Endothelial cell of umbilical vein (primary cell): Measurements from ENCODE around the gene KLHL13. TPM values are rescaled to one million over a fixed set of nuclear protein-coding genes. Genes with fewer than 3 reads are reported as not detected.

ENCODE experiments used
- BruUV-seq: library from RNA; stranded (reverse); fragments of 400-500 nt; replicated peaks from 2 replicates; lab custom pipeline; 2021; lab: Mats Ljungman, UMichigan
- CTCF ChIA-PET: fragments of 300-600, 350-600 bp; sonication (Branson Sonifier 250); formaldehyde crosslinking; loops from one replicate; lab custom pipeline; 2021; ENCODE audit warnings: antibody characterized with exemption, inconsistent platforms; lab: Charles Lee
- POLR2A ChIA-PET: fragments of 300-600, 350-600 bp; sonication (Branson Sonifier 250); formaldehyde crosslinking; loops from one replicate; lab custom pipeline; 2021; ENCODE audit warnings: antibody characterized with exemption, inconsistent platforms; lab: Charles Lee
- DNase-seq: peaks from one replicate; pipeline ENCODE4 v3.0.0-alpha.2; 2011; ENCODE audit warnings: low read depth, low spot score
- FAIRE-seq: peaks from 2 replicates; lab custom pipeline; 2011; peaks lifted over from hg19 to GRCh38; lab: Jason Lieb, UNC
- H2AFZ ChIP-seq: 2 replicates; pipeline ENCODE4 v1.6.0; 2012; ENCODE audit warnings: low read depth, low read length, control low read depth, inconsistent platforms
- H3K27ac ChIP-seq: 2 replicates; pipeline ENCODE4 v1.5.1; 2011; ENCODE audit warnings: low read depth, mild to moderate bottlenecking, control low read depth, low read length, moderate library complexity; ENCODE audit not compliant: insufficient read depth
- H3K27me3 ChIP-seq, 2 experiments: 2 replicates each; pipeline versions ENCODE4 v1.6.0 to v1.6.1; 2011; ENCODE audit warnings: low read length in 2 of 2, mixed read lengths in 1 of 2; ENCODE audit not compliant: control insufficient read depth in 2 of 2, insufficient read depth in 2 of 2
- H3K36me3 ChIP-seq, 2 experiments: 2 replicates in 1 of 2; 3 replicates in 1 of 2; pipeline ENCODE4 v1.5.1; 2011; ENCODE audit warnings: low read length in 2 of 2, mild to moderate bottlenecking in 1 of 2, moderate library complexity in 1 of 2; ENCODE audit not compliant: control insufficient read depth in 2 of 2, insufficient read depth in 2 of 2; ENCODE audit errors: extremely low read depth in 1 of 2
- H3K4me1 ChIP-seq: 3 replicates; pipeline ENCODE4 v1.5.1; 2011; ENCODE audit warnings: mild to moderate bottlenecking, low read length; ENCODE audit not compliant: control insufficient read depth, insufficient read depth; ENCODE audit errors: extremely low read depth
- H3K4me2 ChIP-seq: 2 replicates; pipeline ENCODE4 v1.6.1; 2011; ENCODE audit warnings: low read length, control low read depth, mixed read lengths; ENCODE audit not compliant: insufficient read depth
- H3K4me3 ChIP-seq, 3 experiments: fragments of 200-600 bp in 1 of 3; sonication (generic), shearing (Covaris generic) in 1 of 3; replicated peaks in 1 of 3; 2 replicates each; pipeline ENCODE4 v1.5.1; 2011 to 2016; ENCODE audit warnings: control low read depth in 3 of 3, low read length in 3 of 3, mild to moderate bottlenecking in 2 of 3, inconsistent platforms in 1 of 3, low read depth in 1 of 3, moderate library complexity in 1 of 3; ENCODE audit not compliant: insufficient read depth in 1 of 3
- H3K79me2 ChIP-seq: 2 replicates; pipeline ENCODE4 v1.6.0; 2012; ENCODE audit warnings: low read length, inconsistent platforms; ENCODE audit not compliant: control insufficient read depth, insufficient read depth
- H3K9ac ChIP-seq: replicated peaks from 2 replicates; pipeline ENCODE3; 2011; ENCODE audit warnings: low read length, control low read depth; ENCODE audit not compliant: insufficient read depth; ENCODE audit errors: extremely low read depth
- H3K9me1 ChIP-seq: replicated peaks from 3 replicates; pipeline ENCODE4 v1.6.0; 2011; ENCODE audit warnings: mild to moderate bottlenecking, low read length; ENCODE audit not compliant: control insufficient read depth, insufficient read depth; ENCODE audit errors: extremely low read depth
- H3K9me3 ChIP-seq: replicated peaks from 2 replicates; pipeline ENCODE4 v1.5.1; 2012; ENCODE audit warnings: low read length, inconsistent platforms; ENCODE audit not compliant: control insufficient read depth, insufficient read depth
- H4K20me1 ChIP-seq: replicated peaks from 2 replicates; pipeline ENCODE3; 2011; ENCODE audit warnings: mild to moderate bottlenecking, low read length; ENCODE audit not compliant: control insufficient read depth, insufficient read depth; ENCODE audit errors: extremely low read depth
- EZH2 ChIP-seq: IDR thresholded peaks from 2 replicates; pipeline ENCODE4 v1.6.1; 2012; ENCODE audit warnings: borderline replicate concordance, low read depth, mild to moderate bottlenecking, moderate library complexity, low read length, inconsistent platforms; ENCODE audit not compliant: severe bottlenecking
- FOS ChIP-seq: IDR thresholded peaks from 2 replicates; pipeline ENCODE4 v1.6.1; 2011; ENCODE audit warnings: mild to moderate bottlenecking, low read length, moderate library complexity, borderline replicate concordance; ENCODE audit not compliant: insufficient read depth
- GATA2 ChIP-seq: IDR thresholded peaks from 2 replicates; pipeline ENCODE4 v1.7.0; 2011; ENCODE audit warnings: low read depth, mild to moderate bottlenecking, moderate library complexity, mixed read lengths, low read length; ENCODE audit not compliant: insufficient read length, insufficient read depth
- JUN ChIP-seq: IDR thresholded peaks from 2 replicates; pipeline ENCODE4 v1.6.1; 2011; ENCODE audit warnings: borderline replicate concordance, low read depth; ENCODE audit not compliant: insufficient read length, insufficient read depth
- MAX ChIP-seq: IDR thresholded peaks from 2 replicates; pipeline ENCODE4 v1.6.1; 2011; ENCODE audit not compliant: insufficient read depth, insufficient read length
- MYC ChIP-seq: IDR thresholded peaks from one replicate; pipeline ENCODE4 v1.6.1; 2011; ENCODE audit warnings: mild to moderate bottlenecking, low read depth, low read length
- POLR2A ChIP-seq: IDR thresholded peaks from 2 replicates; pipeline ENCODE4 v1.6.1; 2012; ENCODE audit warnings: low read depth, mild to moderate bottlenecking, control low read depth, low read length
- POLR2AphosphoS5 ChIP-seq: IDR thresholded peaks from 2 replicates; pipeline ENCODE4 v1.6.1; 2012; ENCODE audit warnings: low read depth, mild to moderate bottlenecking, control low read depth, low read length, moderate library complexity; ENCODE audit not compliant: insufficient read depth
- dilution Hi-C: fragments of 300-500 bp; cut with MboI; formaldehyde crosslinking; loops from one replicate; pipeline ENCODE4 v1.15.0; 2019; ENCODE audit warnings: low sequenced_read_pairs; ENCODE audit not compliant: extremely low pct_ligation_motif_present
- intact Hi-C: fragments of 100-400 bp; cut with micrococcal nuclease; formaldehyde crosslinking; loops from one replicate; pipeline ENCODE4 v1.10.0; 2022
- polyA plus RNA-seq, 4 experiments: library from polyadenylated mRNA; depleted of rRNA in 3 of 4; stranded (reverse) in 3 of 4; unstranded in 1 of 4; fragments of >200 nt; gene quantifications; 2 replicates each; pipeline versions ENCODE4 v1.2.1 to v1.2.3, GENCODE V29; 2011 to 2012; ENCODE audit warnings: missing spikeins in 1 of 4
- total RNA-seq: library from RNA; stranded (reverse); gene quantifications from 2 replicates; pipeline ENCODE4 v1.2.3, GENCODE V29; 2021
- TF ChIP-seq, protein P1 (sequence below), 2 donors: IDR thresholded peaks; 1 replicate in 1 of 2; 2 replicates in 1 of 2; pipeline ENCODE4 v1.5.1; 2011; ENCODE audit warnings: low read length in 2 of 2, mild to moderate bottlenecking in 2 of 2, moderate library complexity in 2 of 2, control low read depth in 1 of 2, inconsistent platforms in 1 of 2, low read depth in 1 of 2; ENCODE audit not compliant: insufficient read depth in 1 of 2; ENCODE audit errors: extremely low read depth in 1 of 2

KLHL13 gene
- total and polyA plus RNA-seq, 2 donors (not counting 3 experiments of a cell fraction or from before 2014, with no cell fraction given): 15.3 to 18.2 TPM

DNA sequence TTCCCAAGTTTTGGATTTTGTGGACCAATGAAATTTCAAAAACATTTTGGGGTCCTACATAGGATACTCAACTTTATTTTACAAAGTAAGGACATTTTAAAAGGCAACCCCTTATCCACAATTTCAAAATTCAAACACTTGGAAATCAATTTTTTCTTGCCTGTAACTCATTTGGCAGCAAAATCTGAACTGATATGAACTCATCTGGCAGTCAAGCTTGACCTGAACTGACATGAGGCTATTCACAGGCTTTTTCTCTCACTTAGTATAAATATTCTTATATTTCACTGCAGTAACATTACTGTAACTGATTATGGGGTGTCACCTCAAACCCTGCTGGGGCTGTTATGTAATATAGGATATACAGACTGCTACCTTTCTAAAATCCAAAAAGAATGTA, 116.1 kb downstream of the KLHL13 start:
- H4K20me1 ChIP-seq: no peaks in the 10 kb centered on the region
- H3K4me2 ChIP-seq: no peak overlapping the region
- no peaks in the 10 kb centered on the region for H3K9me3 ChIP-seq
- POLR2A ChIA-PET: no interaction called here
- CTCF ChIA-PET: interaction anchor here (1.5 kb wide), 1 partner anchor 225 kb away, joined by 4 read pairs; no protein-coding TSS in a partner anchor
- H3K36me3 ChIP-seq: no peaks in the 10 kb centered on the region
- no peak for TF ChIP-seq POLR2A
- no peak for TF ChIP-seq MYC
- no peak for TF ChIP-seq JUN
- TF ChIP-seq POLR2AphosphoS5: no peak
- no peak for TF ChIP-seq EZH2
- no peak for TF ChIP-seq FOS
- TF ChIP-seq GATA2: no peak
- TF ChIP-seq MAX: no peak
- TF ChIP-seq, protein P1, sequence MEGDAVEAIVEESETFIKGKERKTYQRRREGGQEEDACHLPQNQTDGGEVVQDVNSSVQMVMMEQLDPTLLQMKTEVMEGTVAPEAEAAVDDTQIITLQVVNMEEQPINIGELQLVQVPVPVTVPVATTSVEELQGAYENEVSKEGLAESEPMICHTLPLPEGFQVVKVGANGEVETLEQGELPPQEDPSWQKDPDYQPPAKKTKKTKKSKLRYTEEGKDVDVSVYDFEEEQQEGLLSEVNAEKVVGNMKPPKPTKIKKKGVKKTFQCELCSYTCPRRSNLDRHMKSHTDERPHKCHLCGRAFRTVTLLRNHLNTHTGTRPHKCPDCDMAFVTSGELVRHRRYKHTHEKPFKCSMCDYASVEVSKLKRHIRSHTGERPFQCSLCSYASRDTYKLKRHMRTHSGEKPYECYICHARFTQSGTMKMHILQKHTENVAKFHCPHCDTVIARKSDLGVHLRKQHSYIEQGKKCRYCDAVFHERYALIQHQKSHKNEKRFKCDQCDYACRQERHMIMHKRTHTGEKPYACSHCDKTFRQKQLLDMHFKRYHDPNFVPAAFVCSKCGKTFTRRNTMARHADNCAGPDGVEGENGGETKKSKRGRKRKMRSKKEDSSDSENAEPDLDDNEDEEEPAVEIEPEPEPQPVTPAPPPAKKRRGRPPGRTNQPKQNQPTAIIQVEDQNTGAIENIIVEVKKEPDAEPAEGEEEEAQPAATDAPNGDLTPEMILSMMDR (IDR thresholded peaks at IDR 0.05; ENCODE audit: extremely low read depth in 1 of 2, insufficient read depth in 1 of 2, low read depth in 1 of 2, low read length in 2 of 2): no peak
- intact Hi-C loops: no loop called here
- BruUV-seq: no TSS peak
- no peaks in the 10 kb centered on the region for H3K4me1 ChIP-seq
- H3K9me1 ChIP-seq: no peaks in the 10 kb centered on the region
- dilution Hi-C loops: no loop called here
- DNase-seq: no peak
- H3K9ac ChIP-seq: no peak overlapping the region
- H3K27ac ChIP-seq: no peak overlapping the region
- H3K4me3 ChIP-seq: no peak overlapping the region
- FAIRE-seq: no peak
- no peak overlapping the region for H2AFZ ChIP-seq
- no peaks in the 10 kb centered on the region for H3K27me3 ChIP-seq
- H3K79me2 ChIP-seq: no peaks in the 10 kb centered on the region
